Panc1 (cell line): ENCODE results near the gene KRT72.

Experiments used
- CTCF ChIP-seq: fragments of 450-650 bp; IDR thresholded peaks from 2 replicates; pipeline ENCODE4 v1.5.1; 2017; ENCODE audit warnings: mild to moderate bottlenecking
- POLR2AphosphoS5 ChIP-seq: IDR thresholded peaks from 2 replicates; pipeline ENCODE4 v1.6.1; 2012; ENCODE audit warnings: mild to moderate bottlenecking, low read depth, low read length, moderate library complexity
- SIN3A ChIP-seq: IDR thresholded peaks from 2 replicates; pipeline ENCODE4 v1.6.1; 2012; ENCODE audit warnings: low read depth, mild to moderate bottlenecking, low read length, moderate library complexity, borderline replicate concordance; ENCODE audit not compliant: insufficient read depth
- TF ChIP-seq, protein P1 (sequence below), 2 experiments: IDR thresholded peaks; 2 replicates each; pipeline ENCODE4 v1.6.1; 2011 to 2012; ENCODE audit warnings: low read depth in 2 of 2, control low read depth in 1 of 2, low read length in 1 of 2, mild to moderate bottlenecking in 1 of 2, moderate library complexity in 1 of 2; ENCODE audit not compliant: insufficient read depth in 1 of 2

DNA sequence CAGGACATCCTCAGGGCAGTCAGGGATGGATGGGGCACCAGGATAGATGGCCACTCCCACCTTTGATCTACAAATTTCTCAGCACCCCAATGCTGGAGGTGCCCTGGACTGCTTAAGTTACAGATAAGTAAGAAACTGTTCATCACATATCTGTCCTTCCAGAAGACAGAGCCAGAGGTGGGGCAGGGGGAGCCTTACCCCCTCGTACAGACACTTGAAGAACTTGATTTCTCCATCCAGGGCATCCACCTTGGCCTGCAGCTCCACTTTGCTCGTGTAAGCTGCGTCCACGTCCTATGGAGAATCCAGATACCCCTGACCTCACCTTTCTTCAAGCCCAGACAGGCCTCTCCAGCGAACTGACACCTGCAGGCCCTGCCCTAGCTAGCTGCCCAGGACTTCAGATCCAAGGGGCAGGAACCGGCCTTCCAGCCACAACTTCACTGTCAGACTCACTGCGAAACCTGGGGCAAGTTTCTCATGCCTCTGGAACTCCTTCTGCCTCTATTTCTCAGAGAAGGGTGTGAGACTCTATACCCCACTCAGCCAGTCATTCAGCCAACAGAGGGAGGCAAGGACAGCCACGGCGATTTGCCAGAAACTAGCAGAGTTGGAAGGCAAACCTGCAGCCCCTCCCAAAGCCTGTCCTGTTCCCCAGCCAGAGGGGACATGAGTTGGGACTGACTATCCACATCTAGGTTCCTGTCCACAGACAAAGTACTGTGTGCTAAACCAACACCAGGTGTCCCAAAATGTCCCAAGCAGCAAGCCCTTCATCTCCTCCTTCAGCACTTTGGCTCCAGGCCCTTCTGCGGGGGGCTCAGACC lies 13.3 kb upstream of the KRT72 start:
- TF ChIP-seq CTCF (no peak), POLR2AphosphoS5 (no peak), SIN3A (no peak)
- TF ChIP-seq, protein P1, sequence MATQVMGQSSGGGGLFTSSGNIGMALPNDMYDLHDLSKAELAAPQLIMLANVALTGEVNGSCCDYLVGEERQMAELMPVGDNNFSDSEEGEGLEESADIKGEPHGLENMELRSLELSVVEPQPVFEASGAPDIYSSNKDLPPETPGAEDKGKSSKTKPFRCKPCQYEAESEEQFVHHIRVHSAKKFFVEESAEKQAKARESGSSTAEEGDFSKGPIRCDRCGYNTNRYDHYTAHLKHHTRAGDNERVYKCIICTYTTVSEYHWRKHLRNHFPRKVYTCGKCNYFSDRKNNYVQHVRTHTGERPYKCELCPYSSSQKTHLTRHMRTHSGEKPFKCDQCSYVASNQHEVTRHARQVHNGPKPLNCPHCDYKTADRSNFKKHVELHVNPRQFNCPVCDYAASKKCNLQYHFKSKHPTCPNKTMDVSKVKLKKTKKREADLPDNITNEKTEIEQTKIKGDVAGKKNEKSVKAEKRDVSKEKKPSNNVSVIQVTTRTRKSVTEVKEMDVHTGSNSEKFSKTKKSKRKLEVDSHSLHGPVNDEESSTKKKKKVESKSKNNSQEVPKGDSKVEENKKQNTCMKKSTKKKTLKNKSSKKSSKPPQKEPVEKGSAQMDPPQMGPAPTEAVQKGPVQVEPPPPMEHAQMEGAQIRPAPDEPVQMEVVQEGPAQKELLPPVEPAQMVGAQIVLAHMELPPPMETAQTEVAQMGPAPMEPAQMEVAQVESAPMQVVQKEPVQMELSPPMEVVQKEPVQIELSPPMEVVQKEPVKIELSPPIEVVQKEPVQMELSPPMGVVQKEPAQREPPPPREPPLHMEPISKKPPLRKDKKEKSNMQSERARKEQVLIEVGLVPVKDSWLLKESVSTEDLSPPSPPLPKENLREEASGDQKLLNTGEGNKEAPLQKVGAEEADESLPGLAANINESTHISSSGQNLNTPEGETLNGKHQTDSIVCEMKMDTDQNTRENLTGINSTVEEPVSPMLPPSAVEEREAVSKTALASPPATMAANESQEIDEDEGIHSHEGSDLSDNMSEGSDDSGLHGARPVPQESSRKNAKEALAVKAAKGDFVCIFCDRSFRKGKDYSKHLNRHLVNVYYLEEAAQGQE (IDR thresholded peaks at IDR 0.05; ENCODE audit: insufficient read depth in 1 of 2, low read depth in 2 of 2, low read length in 1 of 2): no peak
